Lower lobe of right lung (tissue), 2 donors: ENCODE measurements around the gene INPP5A. TPM values are rescaled to one million over a fixed set of nuclear protein-coding genes. Genes with fewer than 3 reads are reported as not detected.

ENCODE experiments used
- ATAC-seq, 2 donors: fragments of 200-7000 bp; cut with Tn5 transposase; one replicate each; pipeline ENCODE4 v1.9.1; 2020 to 2022; ENCODE audit warnings: mild to moderate bottlenecking in 2 of 2, moderate library complexity in 2 of 2
- DNase-seq: peaks from one replicate; pipeline ENCODE4 v3.0.0-alpha.2; 2020
- H3K27ac ChIP-seq: fragments of 200-600 bp; one replicate; pipeline ENCODE4 v1.8.0; 2022
- H3K27me3 ChIP-seq: fragments of 200-600 bp; one replicate; pipeline ENCODE4 v1.8.0; 2022; ENCODE audit warnings: low read depth
- H3K36me3 ChIP-seq: fragments of 200-600 bp; one replicate; pipeline ENCODE4 v1.8.0; 2022; ENCODE audit warnings: mild to moderate bottlenecking
- H3K4me1 ChIP-seq: fragments of 200-600 bp; one replicate; pipeline ENCODE4 v1.8.0; 2022
- H3K4me3 ChIP-seq: fragments of 200-600 bp; one replicate; pipeline ENCODE4 v1.8.0; 2022; ENCODE audit warnings: mild to moderate bottlenecking
- H3K9me3 ChIP-seq: fragments of 200-600 bp; one replicate; pipeline ENCODE4 v1.8.0; 2022
- CTCF ChIP-seq: fragments of 200-600 bp; IDR thresholded peaks from one replicate; pipeline ENCODE4 v1.8.0; 2022; ENCODE audit warnings: antibody characterized with exemption, mild to moderate bottlenecking
- intact Hi-C: fragments of 100-400 bp; cut with DNase I; formaldehyde crosslinking; loops from one replicate; pipeline ENCODE4 v1.11.0; 2022
- total RNA-seq: library from RNA; stranded (reverse); fragmentation: NEBNext Ultra II Directional; extraction: Animal tissue kit (Norgen Biotek cat#: 25700); gene quantifications from one replicate; pipeline ENCODE4 v1.2.1, GENCODE V29; 2021
- donor health status: DM: no; HTN: yes; CAD: no; lungs with severe emphysema.

The INPP5A gene
- total RNA-seq, 1 donor from 2014 or later = 34.1 TPM

GRCh38 chr10:132807621-132808049 is 270.0 kb downstream of the INPP5A start:
- peaks cover 30% of the 10 kb centered on the region for H3K27me3 ChIP-seq
- H3K36me3 ChIP-seq = no peaks in the 10 kb centered on the region
- no peak for ATAC-seq

GRCh38 chr10:132808383-132809231 is 271.0 kb downstream of the INPP5A start:
- Histone ChIP-seq H3K27ac (no peak overlapping the region), H3K4me1 (no peaks in the 10 kb centered on the region), H3K9me3 (no peaks in the 10 kb centered on the region), H3K4me3 (no peak overlapping the region), H3K27me3 (peaks cover 31% of the 10 kb centered on the region), H3K36me3 (no peaks in the 10 kb centered on the region)
- intact Hi-C loops = no loop called here
- TF ChIP-seq CTCF = no peak
- DNase-seq = peak; percentile 31
- no peak for ATAC-seq

More at GRCh38 chr10:132807621-132808049, 270.0 kb downstream of the INPP5A start:
- peak; percentile 38 for DNase-seq
- no peak overlapping the region for H3K27ac ChIP-seq
- TF ChIP-seq CTCF = no peak
- no peaks in the 10 kb centered on the region for H3K4me1 ChIP-seq
- no peaks in the 10 kb centered on the region for H3K9me3 ChIP-seq
- intact Hi-C loops = no loop called here
- H3K4me3 ChIP-seq = no peak overlapping the region

- no peaks in the 10 kb centered on the region for H3K9me3 ChIP-seq
- ATAC-seq = no peak
- peak; percentile 30 for DNase-seq
- intact Hi-C loops = no loop called here
- H3K4me3 ChIP-seq = no peak overlapping the region
- H3K4me1 ChIP-seq = no peaks in the 10 kb centered on the region
- TF ChIP-seq CTCF = no peak
- no peak overlapping the region for H3K27ac ChIP-seq
- no peaks in the 10 kb centered on the region for H3K36me3 ChIP-seq
- peaks cover 39% of the 10 kb centered on the region for H3K27me3 ChIP-seq
These were observed 271.9 kb downstream of the INPP5A start for GRCh38 chr10:132809232-132810140.

- Histone ChIP-seq H3K9me3 (no peaks in the 10 kb centered on the region), H3K4me1 (no peaks in the 10 kb centered on the region), H3K36me3 (no peaks in the 10 kb centered on the region), H3K4me3 (no peak overlapping the region), H3K27me3 (peaks cover 39% of the 10 kb centered on the region), H3K27ac (no peak overlapping the region)
- no peak for TF ChIP-seq CTCF
- no peak for ATAC-seq
- intact Hi-C loops = no loop called here
- DNase-seq = peak; percentile 37
These were observed 272.7 kb downstream of the INPP5A start for GRCh38 chr10:132810141-132810806.
